GM21723 (cell line): ENCODE data around the gene WIPF2.

Source experiments
- ATAC-seq: cut with Tn5 transposase; IDR thresholded peaks from one replicate; pipeline ENCODE4 v1.9.1; 2021; ENCODE audit warnings: mild to moderate bottlenecking, moderate library complexity; ENCODE audit not compliant: unreplicated experiment

WIPF2 gene

GRCh38 chr17:40312893-40313667, 94.0 kb downstream of the WIPF2 start:
- ATAC-seq: no peak

GRCh38 chr17:40313668-40314583, 94.8 kb downstream of the WIPF2 start:
- no peak for ATAC-seq

- ATAC-seq: no peak
Observed at GRCh38 chr17:40314584-40314956, 95.5 kb downstream of the WIPF2 start.

GRCh38 chr17:40315206-40315605, 96.1 kb downstream of the WIPF2 start:
- ATAC-seq: no peak

GRCh38 chr17:40315678-40316570, 96.8 kb downstream of the WIPF2 start:
- ATAC-seq: no peak

- no peak for ATAC-seq
Observed at GRCh38 chr17:40316571-40317344, 97.7 kb downstream of the WIPF2 start.

- ATAC-seq: no peak
Observed at GRCh38 chr17:40317345-40317873, 98.3 kb downstream of the WIPF2 start.

- peak; percentile 57 for ATAC-seq
Observed at GRCh38 chr17:40317880-40318829, 99.1 kb downstream of the WIPF2 start.

GRCh38 chr17:40318830-40319391, 99.8 kb downstream of the WIPF2 start:
- no peak for ATAC-seq

GRCh38 chr17:40319651-40320540, 100.8 kb downstream of the WIPF2 start:
- no peak for ATAC-seq

- no peak for ATAC-seq
Observed at GRCh38 chr17:40320756-40321523, 101.8 kb downstream of the WIPF2 start.

GRCh38 chr17:40321524-40321929, 102.4 kb downstream of the WIPF2 start:
- no peak for ATAC-seq

GRCh38 chr17:40321961-40322357, 102.9 kb downstream of the WIPF2 start:
- no peak for ATAC-seq

- ATAC-seq: peak; percentile 28
Observed at GRCh38 chr17:40322358-40323315, 103.5 kb downstream of the WIPF2 start.
